GM12878 (cell line): Measurements from ENCODE around the gene BCL2. TPM values are rescaled to one million over a fixed set of nuclear protein-coding genes. Genes with fewer than 3 reads are reported as not detected.

ENCODE experiments used
- ATF7 ChIP-seq: fragments of 450-650 bp; IDR thresholded peaks from 2 replicates; pipeline ENCODE4 v1.6.1; 2016; ENCODE audit warnings: low read depth, mild to moderate bottlenecking
- CBFB ChIP-seq: IDR thresholded peaks from 2 replicates; pipeline ENCODE4 v1.6.1; 2016; ENCODE audit warnings: antibody characterized with exemption, low read depth
- CEBPZ ChIP-seq: fragments of 150-350 bp; IDR thresholded peaks from 2 replicates; pipeline ENCODE4 v1.6.1; 2016; ENCODE audit warnings: low read depth, low read length
- CREM ChIP-seq: IDR thresholded peaks from 2 replicates; pipeline ENCODE4 v1.6.1; 2014; ENCODE audit warnings: antibody characterized with exemption, low read depth
- CUX1 ChIP-seq: IDR thresholded peaks from 2 replicates; pipeline ENCODE4 v1.6.1; 2012; ENCODE audit warnings: improper control_type of control experiment, low read depth, low read length; ENCODE audit not compliant: insufficient replicate concordance
- EP300 ChIP-seq, 2 experiments: fragments of 150-350 bp in 1 of 2; IDR thresholded peaks; 2 replicates each; pipeline ENCODE4 v1.6.1; 2011 to 2012; ENCODE audit warnings: low read depth in 2 of 2, low read length in 2 of 2, borderline replicate concordance in 1 of 2, improper control_type of control experiment in 1 of 2, inconsistent platforms in 1 of 2; ENCODE audit not compliant: control insufficient read depth in 1 of 2
- FOS ChIP-seq: IDR thresholded peaks from 3 replicates; pipeline ENCODE4 v1.6.1; 2011; ENCODE audit warnings: borderline replicate concordance; ENCODE audit not compliant: insufficient read length; ENCODE audit errors: extremely low read depth
- HCFC1 ChIP-seq: fragments of 150-350 bp; IDR thresholded peaks from 2 replicates; pipeline ENCODE4 v1.6.1; 2014; ENCODE audit warnings: low read length
- HDAC2 ChIP-seq: fragments of 200-600 bp; sonication (generic); IDR thresholded peaks from 2 replicates; pipeline ENCODE4 v1.6.1; 2017
- IKZF1 ChIP-seq: fragments of 450-650 bp; conservative IDR thresholded peaks from 2 replicates; pipeline ENCODE4 v1.6.1; 2017; ENCODE audit warnings: antibody characterized with exemption, mild to moderate bottlenecking
- KLF5 ChIP-seq: fragments of 450-650 bp; IDR thresholded peaks from 2 replicates; pipeline ENCODE4 v1.6.1; 2014; ENCODE audit warnings: mild to moderate bottlenecking; ENCODE audit not compliant: partially characterized antibody
- MEF2A ChIP-seq: IDR thresholded peaks from 2 replicates; pipeline ENCODE4 v1.6.1; 2011; ENCODE audit warnings: low read depth, mild to moderate bottlenecking, low read length, moderate library complexity; ENCODE audit not compliant: insufficient read depth
- MYB ChIP-seq: fragments of 150-350 bp; IDR thresholded peaks from 2 replicates; pipeline ENCODE4 v1.6.1; 2014; ENCODE audit warnings: mild to moderate bottlenecking, low read depth, low read length, borderline replicate concordance
- PAX8 ChIP-seq: fragments of 450-650 bp; IDR thresholded peaks from 2 replicates; pipeline ENCODE4 v1.6.1; 2017; ENCODE audit warnings: mild to moderate bottlenecking, moderate library complexity
- RELB ChIP-seq: fragments of 450-650 bp; IDR thresholded peaks from 2 replicates; pipeline ENCODE4 v1.6.1; 2017; ENCODE audit warnings: low read depth, mild to moderate bottlenecking, moderate library complexity
- SMAD1 ChIP-seq: fragments of 450-650 bp; IDR thresholded peaks from 2 replicates; pipeline ENCODE4 v1.6.1; 2018; ENCODE audit warnings: mild to moderate bottlenecking, low read depth; ENCODE audit not compliant: partially characterized antibody
- SPI1 ChIP-seq: IDR thresholded peaks from 2 replicates; pipeline ENCODE4 v1.6.1; 2011; ENCODE audit warnings: low read depth, mild to moderate bottlenecking, low read length, moderate library complexity, borderline replicate concordance; ENCODE audit not compliant: insufficient read depth
- WRNIP1 ChIP-seq: IDR thresholded peaks from 2 replicates; pipeline ENCODE4 v1.6.1; 2011; ENCODE audit warnings: low read depth, low read length, improper control_type of control experiment, borderline replicate concordance
- ZNF384 ChIP-seq: IDR thresholded peaks from 2 replicates; pipeline ENCODE4 v1.6.1; 2012; ENCODE audit warnings: low read depth, mild to moderate bottlenecking, low read length, improper control_type of control experiment, borderline replicate concordance
- ZZZ3 ChIP-seq: IDR thresholded peaks from 2 replicates; pipeline ENCODE4 v1.6.1; 2011; ENCODE audit warnings: low read depth; ENCODE audit not compliant: control insufficient read depth, insufficient read length
- polyA plus RNA-seq, 11 experiments: library from polyadenylated mRNA; depleted of rRNA in 4 of 11; unstranded in 6 of 11; stranded (reverse) in 5 of 11; fragments of >200 nt; fragmentation: Nextera tagmentation in 4 of 11; fragmentation: Illumina TruSeq in 1 of 11; extraction: Ambion mirVana in 4 of 11; extraction: Trizol in 1 of 11; gene quantifications; 1 replicate in 1 of 11; 2 replicates in 10 of 11; pipeline versions ENCODE4 v1.2.1 to v1.2.3, GENCODE V29; 2011 to 2016; ENCODE audit warnings: inconsistent platforms in 2 of 11, missing spikeins in 2 of 11, low read depth in 1 of 11
- total RNA-seq, 4 experiments: library from RNA; depleted of rRNA in 3 of 4; stranded (reverse); fragments of >200 nt in 3 of 4; fragmentation: Illumina TruSeq in 1 of 4; extraction: Trizol in 1 of 4; gene quantifications; 2 replicates each; pipeline versions ENCODE4 v1.2.1 to v1.2.3, GENCODE V29; 2013 to 2021

Gene BCL2
- total and polyA plus RNA-seq, 10 of the 15 experiments (the other 5 are each of a cell fraction or from before 2014, with no cell fraction given) = 4.1 to 47.8 (median 19.3) TPM

GRCh38 chr18:63161761-63162195 is 157.8 kb downstream of the BCL2 start (continued):
- TF ChIP-seq IKZF1 (no peak), CBFB (peak; percentile 83), MEF2A (peak; percentile 95), MYB (no peak; the same call in 1 of the 2 replicates), ZZZ3 (no peak), CUX1 (peak; percentile 80), SPI1 (no peak), HDAC2 (no peak), CREM (peak; percentile 88), ATF7 (peak; percentile 96), FOS (no peak), SMAD1 (peak; percentile 3), KLF5 (no peak), RELB (peak; percentile 85; the same call in 1 of the 2 replicates), HCFC1 (no peak), PAX8 (no peak), WRNIP1 (0 out of 2 replicates have a peak, but pooled peaks have one; percentile 49), EP300 (IDR thresholded peaks at IDR 0.05; ENCODE audit: borderline replicate concordance in 1 of 2, control insufficient read depth in 1 of 2, low read depth in 2 of 2, low read length in 2 of 2) (peak; percentile 98), ZNF384 (no peak), CEBPZ (no peak)
